ENCODE data around the gene FILIP1L.

Gene FILIP1L

GRCh38 chr3:99817047-99817436 lies 297.3 kb downstream of the FILIP1L start:
- Mint-ChIP-seq H3K9me3 (no peaks in the 10 kb centered on the region), H3K27ac (peak overlapping the region; percentile 100), H3K36me3 (peaks cover 1% of the 10 kb centered on the region), H3K27me3 (no peaks in the 10 kb centered on the region), H3K4me1 (peaks cover 48% of the 10 kb centered on the region), H3K4me3 (peak overlapping the region; percentile 100)

GRCh38 chr3:99810403-99810802 lies 303.9 kb downstream of the FILIP1L start:
- Mint-ChIP-seq H3K4me1 (peaks cover under 1% of the 10 kb centered on the region), H3K9me3 (peaks cover 4% of the 10 kb centered on the region), H3K27ac (no peak overlapping the region), H3K27me3 (no peaks in the 10 kb centered on the region), H3K36me3 (peaks cover 6% of the 10 kb centered on the region), H3K4me3 (no peak overlapping the region)

- Mint-ChIP-seq H3K36me3 (peaks cover 7% of the 10 kb centered on the region), H3K4me3 (no peak overlapping the region), H3K4me1 (no peaks in the 10 kb centered on the region), H3K9me3 (peaks cover 6% of the 10 kb centered on the region), H3K27ac (no peak overlapping the region), H3K27me3 (no peaks in the 10 kb centered on the region)
Observed at GRCh38 chr3:99809565-99809964, 304.7 kb downstream of the FILIP1L start.

- Mint-ChIP-seq H3K4me1 (no peaks in the 10 kb centered on the region), H3K36me3 (peaks cover 14% of the 10 kb centered on the region), H3K27ac (no peak overlapping the region), H3K27me3 (no peaks in the 10 kb centered on the region), H3K4me3 (no peak overlapping the region), H3K9me3 (peaks cover 6% of the 10 kb centered on the region)
Observed at GRCh38 chr3:99808163-99808794, 306.0 kb downstream of the FILIP1L start.

GRCh38 chr3:99805160-99805559 lies 309.1 kb downstream of the FILIP1L start:
- Mint-ChIP-seq H3K4me1 (no peaks in the 10 kb centered on the region), H3K27ac (no peak overlapping the region), H3K4me3 (no peak overlapping the region), H3K36me3 (peaks cover 16% of the 10 kb centered on the region), H3K9me3 (peaks cover 19% of the 10 kb centered on the region), H3K27me3 (no peaks in the 10 kb centered on the region)

GRCh38 chr3:99803297-99803696 lies 311.0 kb downstream of the FILIP1L start:
- Mint-ChIP-seq H3K4me1 (no peaks in the 10 kb centered on the region), H3K9me3 (peaks cover 19% of the 10 kb centered on the region), H3K36me3 (peaks cover 16% of the 10 kb centered on the region), H3K27me3 (no peaks in the 10 kb centered on the region), H3K27ac (no peak overlapping the region), H3K4me3 (no peak overlapping the region)

- Mint-ChIP-seq H3K4me1 (no peaks in the 10 kb centered on the region), H3K27ac (no peak overlapping the region)
Observed at GRCh38 chr3:99799422-99799821, 314.9 kb downstream of the FILIP1L start.

GRCh38 chr3:99795573-99795972 lies 318.7 kb downstream of the FILIP1L start:
- H3K4me3 Mint-ChIP-seq = no peak overlapping the region

More at GRCh38 chr3:99799422-99799821, 314.9 kb downstream of the FILIP1L start:
- Mint-ChIP-seq H3K4me3 (no peak overlapping the region), H3K27me3 (no peaks in the 10 kb centered on the region), H3K9me3 (peaks cover 13% of the 10 kb centered on the region), H3K36me3 (peaks cover 8% of the 10 kb centered on the region)

GRCh38 chr3:99794485-99794884 lies 319.8 kb downstream of the FILIP1L start:
- no peaks in the 10 kb centered on the region for H3K36me3 Mint-ChIP-seq
- H3K9me3 Mint-ChIP-seq = no peaks in the 10 kb centered on the region

More at GRCh38 chr3:99795573-99795972, 318.7 kb downstream of the FILIP1L start:
- Mint-ChIP-seq H3K27ac (no peak overlapping the region), H3K27me3 (no peaks in the 10 kb centered on the region), H3K36me3 (no peaks in the 10 kb centered on the region), H3K4me1 (no peaks in the 10 kb centered on the region), H3K9me3 (no peaks in the 10 kb centered on the region)

GRCh38 chr3:99789011-99789721 lies 325.1 kb downstream of the FILIP1L start:
- Mint-ChIP-seq H3K9me3 (no peaks in the 10 kb centered on the region), H3K27ac (no peak overlapping the region), H3K4me1 (no peaks in the 10 kb centered on the region), H3K36me3 (no peaks in the 10 kb centered on the region), H3K4me3 (no peak overlapping the region), H3K27me3 (peaks cover 4% of the 10 kb centered on the region)

More at GRCh38 chr3:99794485-99794884, 319.8 kb downstream of the FILIP1L start:
- Mint-ChIP-seq H3K27me3 (no peaks in the 10 kb centered on the region), H3K4me1 (no peaks in the 10 kb centered on the region), H3K27ac (no peak overlapping the region), H3K4me3 (no peak overlapping the region)
